SK-N-SH (cell line): ENCODE measurements around the gene SEMA3D.

Experiments
- CHD2 ChIP-seq: fragments of 150-350 bp; IDR thresholded peaks from 2 replicates; pipeline ENCODE4 v1.6.1; 2018; ENCODE audit warnings: low read length; ENCODE audit not compliant: partially characterized antibody
- EZH2phosphoT487 ChIP-seq: fragments of 200-600 bp; sonication (generic); IDR thresholded peaks from 2 replicates; pipeline ENCODE4 v1.6.1; 2017; ENCODE audit warnings: low read depth, mixed run types, mild to moderate bottlenecking, antibody characterized with exemption, moderate library complexity, borderline replicate concordance
- FOXM1 ChIP-seq: IDR thresholded peaks from 2 replicates; pipeline ENCODE4 v1.4.0; 2012; ENCODE audit warnings: low read depth, mild to moderate bottlenecking
- JUND ChIP-seq: IDR thresholded peaks from 2 replicates; pipeline ENCODE4 v1.4.0; 2012
- POLR2AphosphoS5 ChIP-seq: IDR thresholded peaks from 2 replicates; pipeline ENCODE4 v1.6.1; 2012; ENCODE audit warnings: low read depth, low read length
- SIN3A ChIP-seq: IDR thresholded peaks from 2 replicates; pipeline ENCODE4 v1.6.1; 2012; ENCODE audit warnings: low read depth, mild to moderate bottlenecking, low read length, moderate library complexity, borderline replicate concordance
- TAF1 ChIP-seq: IDR thresholded peaks from 2 replicates; pipeline ENCODE4 v1.6.1; 2012; ENCODE audit warnings: low read depth, mild to moderate bottlenecking, low read length, moderate library complexity, borderline replicate concordance
- YY1 ChIP-seq: IDR thresholded peaks from 2 replicates; pipeline ENCODE4 v1.4.0; 2012; ENCODE audit warnings: low read depth, mild to moderate bottlenecking
- TF ChIP-seq, protein P1 (sequence below): IDR thresholded peaks from 2 replicates; pipeline ENCODE4 v1.4.0; 2012; ENCODE audit warnings: low read depth, borderline replicate concordance
- TF ChIP-seq, protein P2 (sequence below): fragments of 200-600 bp; sonication (generic); IDR thresholded peaks from 2 replicates; pipeline ENCODE4 v1.6.1; 2017; ENCODE audit warnings: antibody characterized with exemption, mild to moderate bottlenecking, moderate library complexity
- TF ChIP-seq, protein P3 (sequence below): IDR thresholded peaks from 2 replicates; pipeline ENCODE4 v1.4.0; 2012; ENCODE audit warnings: low read depth
- TF ChIP-seq, protein P4 (sequence below): IDR thresholded peaks from 2 replicates; pipeline ENCODE4 v1.4.0; 2012; ENCODE audit warnings: low read depth, borderline replicate concordance

DNA sequence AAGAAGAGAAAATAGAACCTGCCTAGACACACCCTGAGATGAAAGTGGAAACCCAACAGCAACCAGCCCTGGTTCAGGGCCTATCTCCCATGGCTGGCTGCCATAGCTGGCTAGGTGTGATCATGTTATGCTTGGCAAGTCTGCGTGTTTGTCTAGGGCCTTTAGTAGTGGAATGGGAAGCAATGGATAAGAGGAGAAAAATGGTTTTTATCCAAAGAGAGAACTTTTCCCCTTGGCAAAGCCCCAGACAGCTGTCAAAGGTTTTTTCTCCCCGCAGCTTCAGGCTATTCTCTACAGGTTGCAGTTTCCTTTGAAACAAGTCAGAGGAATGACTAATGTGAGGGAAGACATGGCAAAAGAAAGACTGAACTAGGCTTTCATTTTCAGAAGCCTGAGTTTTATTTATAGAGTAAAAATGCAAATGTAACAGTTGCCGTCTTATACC, 161.5 kb downstream of the SEMA3D start:
- TF ChIP-seq SIN3A (no peak), CHD2 (no peak), TAF1 (no peak), EZH2phosphoT487 (no peak), FOXM1 (no peak), JUND (no peak), POLR2AphosphoS5 (no peak; the same call in 1 of the 2 replicates), YY1 (no peak)
- TF ChIP-seq, protein P1, sequence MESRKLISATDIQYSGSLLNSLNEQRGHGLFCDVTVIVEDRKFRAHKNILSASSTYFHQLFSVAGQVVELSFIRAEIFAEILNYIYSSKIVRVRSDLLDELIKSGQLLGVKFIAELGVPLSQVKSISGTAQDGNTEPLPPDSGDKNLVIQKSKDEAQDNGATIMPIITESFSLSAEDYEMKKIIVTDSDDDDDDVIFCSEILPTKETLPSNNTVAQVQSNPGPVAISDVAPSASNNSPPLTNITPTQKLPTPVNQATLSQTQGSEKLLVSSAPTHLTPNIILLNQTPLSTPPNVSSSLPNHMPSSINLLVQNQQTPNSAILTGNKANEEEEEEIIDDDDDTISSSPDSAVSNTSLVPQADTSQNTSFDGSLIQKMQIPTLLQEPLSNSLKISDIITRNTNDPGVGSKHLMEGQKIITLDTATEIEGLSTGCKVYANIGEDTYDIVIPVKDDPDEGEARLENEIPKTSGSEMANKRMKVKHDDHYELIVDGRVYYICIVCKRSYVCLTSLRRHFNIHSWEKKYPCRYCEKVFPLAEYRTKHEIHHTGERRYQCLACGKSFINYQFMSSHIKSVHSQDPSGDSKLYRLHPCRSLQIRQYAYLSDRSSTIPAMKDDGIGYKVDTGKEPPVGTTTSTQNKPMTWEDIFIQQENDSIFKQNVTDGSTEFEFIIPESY, result no peak
- TF ChIP-seq, protein P2, sequence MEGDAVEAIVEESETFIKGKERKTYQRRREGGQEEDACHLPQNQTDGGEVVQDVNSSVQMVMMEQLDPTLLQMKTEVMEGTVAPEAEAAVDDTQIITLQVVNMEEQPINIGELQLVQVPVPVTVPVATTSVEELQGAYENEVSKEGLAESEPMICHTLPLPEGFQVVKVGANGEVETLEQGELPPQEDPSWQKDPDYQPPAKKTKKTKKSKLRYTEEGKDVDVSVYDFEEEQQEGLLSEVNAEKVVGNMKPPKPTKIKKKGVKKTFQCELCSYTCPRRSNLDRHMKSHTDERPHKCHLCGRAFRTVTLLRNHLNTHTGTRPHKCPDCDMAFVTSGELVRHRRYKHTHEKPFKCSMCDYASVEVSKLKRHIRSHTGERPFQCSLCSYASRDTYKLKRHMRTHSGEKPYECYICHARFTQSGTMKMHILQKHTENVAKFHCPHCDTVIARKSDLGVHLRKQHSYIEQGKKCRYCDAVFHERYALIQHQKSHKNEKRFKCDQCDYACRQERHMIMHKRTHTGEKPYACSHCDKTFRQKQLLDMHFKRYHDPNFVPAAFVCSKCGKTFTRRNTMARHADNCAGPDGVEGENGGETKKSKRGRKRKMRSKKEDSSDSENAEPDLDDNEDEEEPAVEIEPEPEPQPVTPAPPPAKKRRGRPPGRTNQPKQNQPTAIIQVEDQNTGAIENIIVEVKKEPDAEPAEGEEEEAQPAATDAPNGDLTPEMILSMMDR, result no peak
- TF ChIP-seq, protein P3, sequence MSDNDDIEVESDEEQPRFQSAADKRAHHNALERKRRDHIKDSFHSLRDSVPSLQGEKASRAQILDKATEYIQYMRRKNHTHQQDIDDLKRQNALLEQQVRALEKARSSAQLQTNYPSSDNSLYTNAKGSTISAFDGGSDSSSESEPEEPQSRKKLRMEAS, result no peak
- TF ChIP-seq, protein P4, sequence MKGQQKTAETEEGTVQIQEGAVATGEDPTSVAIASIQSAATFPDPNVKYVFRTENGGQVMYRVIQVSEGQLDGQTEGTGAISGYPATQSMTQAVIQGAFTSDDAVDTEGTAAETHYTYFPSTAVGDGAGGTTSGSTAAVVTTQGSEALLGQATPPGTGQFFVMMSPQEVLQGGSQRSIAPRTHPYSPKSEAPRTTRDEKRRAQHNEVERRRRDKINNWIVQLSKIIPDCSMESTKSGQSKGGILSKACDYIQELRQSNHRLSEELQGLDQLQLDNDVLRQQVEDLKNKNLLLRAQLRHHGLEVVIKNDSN, result no peak
